ENCODE results near the gene C3orf49.

Gene C3orf49

DNA sequence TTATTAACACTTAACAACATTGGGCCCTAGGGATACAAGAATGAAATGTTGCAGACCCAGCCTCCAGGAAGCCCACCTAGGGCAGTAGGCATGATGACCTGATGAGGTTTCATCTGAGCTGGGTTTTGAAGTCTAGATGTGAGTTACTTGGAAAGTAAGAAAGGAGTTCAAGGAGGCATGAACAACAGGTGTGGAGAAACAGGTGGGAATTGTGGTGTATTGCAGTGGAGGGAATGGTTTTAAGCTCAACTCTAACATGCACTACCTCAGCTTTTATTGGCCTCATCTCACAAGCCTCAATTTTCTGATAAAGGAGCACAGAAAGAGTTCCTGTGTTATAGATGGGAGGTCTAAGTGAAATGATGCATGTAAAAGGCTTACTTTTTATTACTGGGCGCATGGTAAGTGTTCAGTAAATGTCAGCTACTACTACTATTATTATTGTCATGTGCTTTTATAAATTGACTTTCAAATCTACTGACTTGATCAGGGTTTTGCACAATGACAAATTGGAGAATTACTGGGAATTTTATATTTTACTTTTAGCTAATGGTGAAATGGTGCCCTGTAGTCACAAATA lies 73.8 kb downstream of the C3orf49 start:
- no peak for DNase-seq

DNA sequence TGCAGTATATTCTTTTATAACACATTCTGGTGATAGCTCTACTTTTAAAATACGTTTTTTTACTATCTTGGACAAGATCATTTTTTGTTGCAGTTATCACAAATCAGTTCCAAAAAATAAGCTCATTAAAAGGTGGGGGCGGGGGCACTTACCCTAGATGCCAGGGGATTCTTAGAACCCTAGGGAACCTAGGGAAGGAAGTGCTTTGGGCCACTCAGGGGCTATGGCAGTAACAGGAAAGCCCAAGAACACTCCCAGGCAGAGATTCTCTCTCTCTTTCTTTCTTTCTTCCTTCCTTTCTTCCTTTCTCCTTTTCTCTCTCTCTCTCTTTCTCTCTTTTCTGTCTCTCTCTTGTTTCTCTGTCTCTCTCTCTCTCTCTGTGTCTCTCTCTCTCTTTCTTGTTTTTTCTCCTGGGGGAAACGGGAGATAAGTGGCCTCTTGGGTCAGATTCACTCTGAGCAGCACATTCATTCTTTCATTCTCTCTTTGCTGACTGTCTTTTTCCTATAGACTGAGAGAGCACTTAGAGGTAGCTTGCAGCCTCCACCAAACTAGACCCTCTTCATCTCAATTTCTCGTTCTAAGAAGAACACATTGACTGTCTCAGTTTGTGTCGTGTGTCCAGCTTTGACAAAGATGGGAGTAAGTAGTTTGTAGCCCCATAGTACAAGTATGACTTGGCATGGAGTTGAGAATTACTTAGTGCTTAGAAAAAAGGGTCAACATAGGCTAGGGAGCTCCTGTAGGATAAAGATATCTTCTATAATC lies 76.5 kb downstream of the C3orf49 start:
- DNase-seq: no peak

DNA sequence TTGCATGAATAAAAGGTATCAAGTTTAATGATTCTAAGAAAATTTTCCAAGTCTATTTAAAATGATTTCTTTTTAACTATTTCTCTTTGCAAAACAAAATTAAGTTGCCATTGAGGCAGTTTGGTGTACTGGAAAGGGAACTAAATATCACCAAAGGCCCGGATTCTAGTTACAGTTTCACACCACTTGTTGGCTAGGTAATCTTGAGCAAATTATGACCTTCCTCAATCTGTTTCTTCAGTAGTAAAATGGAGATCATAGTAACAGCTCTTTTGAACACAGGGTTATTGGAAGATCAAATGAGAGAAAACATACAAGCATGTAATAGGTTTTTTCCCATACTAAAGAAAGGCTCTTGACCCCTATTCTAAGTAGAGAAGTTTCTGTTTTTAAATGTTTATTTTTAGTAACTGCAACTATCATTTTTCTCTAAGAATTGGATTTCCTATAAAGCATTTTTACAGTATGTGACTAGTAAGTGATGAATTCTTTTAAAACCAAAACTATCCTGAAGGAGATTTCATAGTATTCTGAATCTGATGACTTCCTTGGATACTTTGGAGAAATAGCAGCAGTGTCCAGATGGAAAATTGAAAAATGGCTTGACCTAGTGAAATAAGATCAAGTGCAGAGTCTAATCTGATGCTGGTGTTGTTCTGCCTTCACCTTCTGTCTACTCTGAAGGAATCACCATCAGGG lies 77.4 kb downstream of the C3orf49 start:
- DNase-seq: no peak
